Loucy (cell line): ENCODE measurements around the gene INHA.

Experiments
- EZH2phosphoT487 ChIP-seq: fragments of 200-600 bp; IDR thresholded peaks from 2 replicates; pipeline ENCODE4 v1.6.1; 2018; ENCODE audit warnings: antibody characterized with exemption, mild to moderate bottlenecking, moderate library complexity, borderline replicate concordance
- TF ChIP-seq, protein P1 (sequence below): fragments of 200-600 bp; sonication (generic); conservative IDR thresholded peaks from 2 replicates; pipeline ENCODE4 v1.5.1; 2014; ENCODE audit warnings: mild to moderate bottlenecking, antibody characterized with exemption, low read length

DNA sequence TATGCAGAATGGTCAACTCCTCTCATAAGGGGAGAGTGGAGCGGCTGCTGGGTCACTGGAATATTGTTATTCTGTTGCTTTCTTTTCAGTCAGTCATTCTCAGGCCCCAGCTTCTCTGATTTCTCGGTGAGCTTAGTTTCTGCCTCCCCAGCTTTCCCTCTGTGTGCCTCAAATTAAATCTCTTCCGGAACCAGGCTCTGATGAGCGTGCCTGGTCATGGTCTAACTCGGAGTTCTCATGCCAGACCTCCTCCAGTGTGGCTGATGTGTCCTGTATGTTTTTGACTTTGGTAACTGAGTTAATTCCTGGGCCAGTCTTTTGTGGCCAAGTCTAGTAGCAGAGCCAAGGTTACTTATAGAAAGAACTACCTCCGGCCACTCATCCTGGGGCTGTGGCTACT lies 20.6 kb downstream of the INHA start:
- TF ChIP-seq, protein P1, sequence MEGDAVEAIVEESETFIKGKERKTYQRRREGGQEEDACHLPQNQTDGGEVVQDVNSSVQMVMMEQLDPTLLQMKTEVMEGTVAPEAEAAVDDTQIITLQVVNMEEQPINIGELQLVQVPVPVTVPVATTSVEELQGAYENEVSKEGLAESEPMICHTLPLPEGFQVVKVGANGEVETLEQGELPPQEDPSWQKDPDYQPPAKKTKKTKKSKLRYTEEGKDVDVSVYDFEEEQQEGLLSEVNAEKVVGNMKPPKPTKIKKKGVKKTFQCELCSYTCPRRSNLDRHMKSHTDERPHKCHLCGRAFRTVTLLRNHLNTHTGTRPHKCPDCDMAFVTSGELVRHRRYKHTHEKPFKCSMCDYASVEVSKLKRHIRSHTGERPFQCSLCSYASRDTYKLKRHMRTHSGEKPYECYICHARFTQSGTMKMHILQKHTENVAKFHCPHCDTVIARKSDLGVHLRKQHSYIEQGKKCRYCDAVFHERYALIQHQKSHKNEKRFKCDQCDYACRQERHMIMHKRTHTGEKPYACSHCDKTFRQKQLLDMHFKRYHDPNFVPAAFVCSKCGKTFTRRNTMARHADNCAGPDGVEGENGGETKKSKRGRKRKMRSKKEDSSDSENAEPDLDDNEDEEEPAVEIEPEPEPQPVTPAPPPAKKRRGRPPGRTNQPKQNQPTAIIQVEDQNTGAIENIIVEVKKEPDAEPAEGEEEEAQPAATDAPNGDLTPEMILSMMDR, result no peak
- TF ChIP-seq EZH2phosphoT487, result no peak
